ENCODE results near the gene ATOX1. TPM values are rescaled to one million over a fixed set of nuclear protein-coding genes. Genes with fewer than 3 reads are reported as not detected.

The ATOX1 gene
- total and polyA plus RNA-seq, 9 of the 15 experiments (the other 6 are each of a cell fraction or from before 2014, with no cell fraction given): 59.2 to 318 (median 86.2) TPM

DNA sequence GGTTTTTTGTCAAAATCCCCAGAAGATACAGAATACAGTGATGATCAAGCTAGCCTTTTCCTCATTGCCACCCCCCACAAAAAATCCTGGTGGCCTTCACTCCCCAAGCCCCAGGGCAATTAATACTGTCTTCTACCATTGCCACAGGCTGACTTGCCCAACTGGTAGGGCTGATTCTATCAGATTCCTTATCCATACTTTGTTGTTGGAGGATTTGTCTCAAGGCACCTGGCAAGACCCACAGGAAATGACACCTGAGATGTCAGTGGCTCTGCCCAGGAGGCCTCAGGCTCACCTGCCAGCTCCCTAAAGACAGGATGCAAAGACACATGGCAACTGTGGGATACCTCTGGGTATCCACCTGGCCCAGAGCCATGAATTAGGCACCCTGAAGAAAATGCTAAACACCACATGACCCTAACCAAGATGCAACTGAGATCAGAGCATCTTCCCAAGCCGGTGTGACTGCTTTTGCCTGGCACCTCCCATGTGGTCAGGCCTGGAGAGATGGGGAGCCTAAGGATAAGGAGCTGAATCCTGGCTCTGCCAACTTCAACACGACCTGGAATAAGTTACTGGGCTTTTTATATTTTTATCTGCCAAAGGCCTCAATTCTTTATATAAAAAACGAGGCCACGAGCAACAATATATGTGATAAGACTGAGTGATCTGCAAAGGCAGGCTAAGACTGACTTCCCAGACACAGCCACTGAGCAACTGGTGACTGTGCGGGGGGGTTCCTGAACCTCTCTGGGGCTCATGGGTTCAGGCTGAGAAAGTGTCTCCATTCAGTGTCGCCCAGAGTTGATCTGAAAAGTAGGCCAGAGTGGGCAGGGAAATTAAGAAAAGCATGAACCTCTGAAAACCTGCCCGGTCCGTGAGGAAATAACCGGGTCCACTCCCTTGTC lies 944 bp downstream of the ATOX1 start (continued):
- TF ChIP-seq ZNF583 (CRISPR knock-in tag; IDR thresholded peaks at IDR 0.05): no peak
- TF ChIP-seq, protein P1, sequence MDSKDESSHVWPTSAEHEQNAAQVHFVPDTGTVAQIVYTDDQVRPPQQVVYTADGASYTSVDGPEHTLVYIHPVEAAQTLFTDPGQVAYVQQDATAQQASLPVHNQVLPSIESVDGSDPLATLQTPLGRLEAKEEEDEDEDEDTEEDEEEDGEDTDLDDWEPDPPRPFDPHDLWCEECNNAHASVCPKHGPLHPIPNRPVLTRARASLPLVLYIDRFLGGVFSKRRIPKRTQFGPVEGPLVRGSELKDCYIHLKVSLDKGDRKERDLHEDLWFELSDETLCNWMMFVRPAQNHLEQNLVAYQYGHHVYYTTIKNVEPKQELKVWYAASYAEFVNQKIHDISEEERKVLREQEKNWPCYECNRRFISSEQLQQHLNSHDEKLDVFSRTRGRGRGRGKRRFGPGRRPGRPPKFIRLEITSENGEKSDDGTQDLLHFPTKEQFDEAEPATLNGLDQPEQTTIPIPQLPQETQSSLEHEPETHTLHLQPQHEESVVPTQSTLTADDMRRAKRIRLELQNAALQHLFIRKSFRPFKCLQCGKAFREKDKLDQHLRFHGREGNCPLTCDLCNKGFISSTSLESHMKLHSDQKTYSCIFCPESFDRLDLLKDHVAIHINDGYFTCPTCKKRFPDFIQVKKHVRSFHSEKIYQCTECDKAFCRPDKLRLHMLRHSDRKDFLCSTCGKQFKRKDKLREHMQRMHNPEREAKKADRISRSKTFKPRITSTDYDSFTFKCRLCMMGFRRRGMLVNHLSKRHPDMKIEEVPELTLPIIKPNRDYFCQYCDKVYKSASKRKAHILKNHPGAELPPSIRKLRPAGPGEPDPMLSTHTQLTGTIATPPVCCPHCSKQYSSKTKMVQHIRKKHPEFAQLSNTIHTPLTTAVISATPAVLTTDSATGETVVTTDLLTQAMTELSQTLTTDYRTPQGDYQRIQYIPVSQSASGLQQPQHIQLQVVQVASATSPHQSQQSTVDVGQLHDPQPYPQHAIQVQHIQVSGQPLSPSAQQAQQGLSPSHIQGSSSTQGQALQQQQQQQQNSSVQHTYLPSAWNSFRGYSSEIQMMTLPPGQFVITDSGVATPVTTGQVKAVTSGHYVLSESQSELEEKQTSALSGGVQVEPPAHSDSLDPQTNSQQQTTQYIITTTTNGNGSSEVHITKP (IDR thresholded peaks at IDR 0.05; ENCODE audit: partially characterized antibody): peak; percentile 54
- no peak for TF ChIP-seq IFI16 (CRISPR knock-in tag; IDR thresholded peaks at IDR 0.05)
- TF ChIP-seq, protein P2, sequence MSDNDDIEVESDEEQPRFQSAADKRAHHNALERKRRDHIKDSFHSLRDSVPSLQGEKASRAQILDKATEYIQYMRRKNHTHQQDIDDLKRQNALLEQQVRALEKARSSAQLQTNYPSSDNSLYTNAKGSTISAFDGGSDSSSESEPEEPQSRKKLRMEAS (CRISPR knock-in tag; IDR thresholded peaks at IDR 0.05): 0 out of 2 replicates have a peak, but pooled peaks have one; percentile 21
- no peak for TF ChIP-seq GABPB2 (CRISPR knock-in tag; conservative IDR thresholded peaks at IDR 0.05)
- TF ChIP-seq NUFIP1 (IDR thresholded peaks at IDR 0.05; ENCODE audit: partially characterized antibody): no peak
